HepG2 (cell line): Measurements from ENCODE around the gene PRDM15. TPM values are rescaled to one million over a fixed set of nuclear protein-coding genes. Genes with fewer than 3 reads are reported as not detected.

Source experiments
- FOXO1 ChIP-seq: sonication (generic); formaldehyde crosslinking; IDR thresholded peaks from 2 replicates; pipeline ENCODE4 v1.4.0; 2020; ENCODE audit warnings: missing genetic modification reagents
- FOXP4 ChIP-seq: sonication (generic); formaldehyde crosslinking; IDR thresholded peaks from 2 replicates; pipeline ENCODE4 v1.4.0; 2020; ENCODE audit warnings: missing genetic modification reagents
- HIVEP1 ChIP-seq: sonication (generic); formaldehyde crosslinking; IDR thresholded peaks from 2 replicates; pipeline ENCODE4 v1.4.0; 2020; ENCODE audit warnings: mild to moderate bottlenecking, missing genetic modification reagents
- HNF4G ChIP-seq, 2 experiments: sonication (generic) in 1 of 2; formaldehyde crosslinking in 1 of 2; IDR thresholded peaks; 2 replicates each; pipeline versions ENCODE4 v1.4.0 to v1.6.1; 2011 to 2020; ENCODE audit warnings: borderline replicate concordance in 2 of 2, low read depth in 2 of 2, mild to moderate bottlenecking in 2 of 2, low read length in 1 of 2, missing genetic modification reagents in 1 of 2, moderate library complexity in 1 of 2
- KAT7 ChIP-seq: IDR thresholded peaks from 2 replicates; pipeline ENCODE4 v1.6.1; 2018; ENCODE audit warnings: borderline replicate concordance, missing compliant biosample characterization
- KLF16 ChIP-seq, 2 experiments: sonication (generic) in 1 of 2; formaldehyde crosslinking in 1 of 2; IDR thresholded peaks; 2 replicates each; pipeline versions ENCODE4 v1.6.1 to v1.8.0; 2016 to 2023; ENCODE audit warnings: missing genetic modification reagents in 2 of 2, missing compliant biosample characterization in 1 of 2
- MBD4 ChIP-seq: IDR thresholded peaks from 2 replicates; pipeline ENCODE4 v1.6.1; 2012; ENCODE audit warnings: low read length, inconsistent platforms, borderline replicate concordance
- RCOR2 ChIP-seq: IDR thresholded peaks from 2 replicates; pipeline ENCODE4 v1.6.1; 2016; ENCODE audit warnings: missing biosample characterization, missing genetic modification reagents
- RXRA ChIP-seq: sonication (generic); formaldehyde crosslinking; IDR thresholded peaks from 2 replicates; pipeline ENCODE4 v1.5.1; 2020; ENCODE audit warnings: missing genetic modification reagents
- RXRB ChIP-seq: IDR thresholded peaks from 2 replicates; pipeline ENCODE4 v1.6.1; 2016; ENCODE audit warnings: borderline replicate concordance, missing genetic modification reagents, missing compliant biosample characterization
- SKI ChIP-seq: fragments of 450-650 bp; IDR thresholded peaks from one replicate; pipeline ENCODE4 v1.6.1; 2018; ENCODE audit warnings: mild to moderate bottlenecking; ENCODE audit not compliant: partially characterized antibody
- SMARCC2 ChIP-seq: fragments of 450-650 bp; IDR thresholded peaks from 2 replicates; pipeline ENCODE4 v1.6.1; 2017; ENCODE audit warnings: antibody characterized with exemption, mild to moderate bottlenecking
- STAG1 ChIP-seq: sonication (generic); formaldehyde crosslinking; IDR thresholded peaks from 2 replicates; pipeline ENCODE4 v1.4.0; 2020; ENCODE audit warnings: missing genetic modification reagents
- TEAD3 ChIP-seq: optimal IDR thresholded peaks from 2 replicates; pipeline ENCODE3; 2016; ENCODE audit warnings: borderline replicate concordance
- TOPORS ChIP-seq: sonication (generic); formaldehyde crosslinking; IDR thresholded peaks from 2 replicates; pipeline ENCODE4 v1.8.0; 2023; ENCODE audit warnings: mild to moderate bottlenecking, missing genetic modification reagents
- ZNF235 ChIP-seq: sonication (generic); formaldehyde crosslinking; IDR thresholded peaks from 2 replicates; pipeline ENCODE4 v1.8.1; 2023; ENCODE audit warnings: mild to moderate bottlenecking, missing genetic modification reagents, borderline replicate concordance
- ZNF3 ChIP-seq: IDR thresholded peaks from 2 replicates; pipeline ENCODE4 v1.7.0; 2017; ENCODE audit warnings: inconsistent platforms
- ZNF564 ChIP-seq: sonication (generic); formaldehyde crosslinking; IDR thresholded peaks from 2 replicates; pipeline ENCODE4 v1.8.1; 2023; ENCODE audit warnings: mild to moderate bottlenecking, missing genetic modification reagents
- ZNF788 ChIP-seq: sonication (generic); formaldehyde crosslinking; IDR thresholded peaks from 2 replicates; pipeline ENCODE4 v1.5.0; 2020; ENCODE audit warnings: mild to moderate bottlenecking, missing genetic modification reagents, borderline replicate concordance
- polyA plus RNA-seq, 8 experiments: library from polyadenylated mRNA; depleted of rRNA in 3 of 8; stranded (reverse) in 7 of 8; unstranded in 1 of 8; fragments of >200 nt; fragmentation: Illumina TruSeq in 4 of 8; extraction: Trizol in 4 of 8; gene quantifications; 2 replicates each; pipeline versions ENCODE4 v1.2.1 to v1.2.3, GENCODE V29; 2011 to 2016; ENCODE audit warnings: low read depth in 4 of 8, missing spikeins in 1 of 8, mixed read lengths in 1 of 8; ENCODE audit not compliant: insufficient read depth in 1 of 8
- total RNA-seq, 5 experiments: library from RNA; depleted of rRNA; stranded (reverse); fragments of >200 nt; fragmentation: Illumina TruSeq; extraction: Trizol; gene quantifications; 2 replicates each; pipeline ENCODE4 v1.2.3, GENCODE V29; 2016; ENCODE audit warnings: low read depth in 1 of 5
- TF ChIP-seq, protein P1 (sequence below): IDR thresholded peaks from 2 replicates; pipeline ENCODE4 v1.6.1; 2016; ENCODE audit warnings: mild to moderate bottlenecking
- TF ChIP-seq, protein P2 (sequence below): sonication (generic); formaldehyde crosslinking; IDR thresholded peaks from 2 replicates; pipeline ENCODE4 v1.5.1; 2020; ENCODE audit warnings: mild to moderate bottlenecking, moderate library complexity, missing genetic modification reagents
- TF ChIP-seq, protein P3 (sequence below): sonication (generic); formaldehyde crosslinking; conservative IDR thresholded peaks from 2 replicates; pipeline ENCODE4 v1.8.1; 2023; ENCODE audit warnings: missing genetic modification reagents

PRDM15 gene
- total and polyA plus RNA-seq, 2 of the 13 experiments (the other 11 are each of a cell fraction or from before 2014, with no cell fraction given): 4.0 to 6.9 TPM

- TF ChIP-seq ZNF564 (0 out of 2 replicates have a peak, but pooled peaks have one; percentile 55), STAG1 (peak; percentile 7; the same call in 1 of the 2 replicates), ZNF788 (CRISPR knock-in tag) (peak; percentile 49; the same call in 1 of the 2 replicates), HIVEP1 (CRISPR knock-in tag) (peak; percentile 53; the same call in 1 of the 2 replicates), FOXO1 (CRISPR knock-in tag) (peak; percentile 91), ZNF3 (peak; percentile 78; the same call in 1 of the 2 replicates), HNF4G (IDR thresholded peaks at IDR 0.05; ENCODE audit: borderline replicate concordance, low read depth, low read length) (peak; percentile 87), HNF4G (CRISPR knock-in tag; IDR thresholded peaks at IDR 0.05; ENCODE audit: borderline replicate concordance, low read depth) (peak; percentile 82; the same call in 1 of the 2 replicates), TEAD3 (CRISPR knock-in tag) (peak; percentile 98), RXRA (peak; percentile 72), SMARCC2 (no peak), MBD4 (no peak), KLF16 (CRISPR knock-in tag; IDR thresholded peaks at IDR 0.05) (peak in 1 of 2 experiments; percentile 39; a peak in 1 of 4 replicates), SKI (peak; percentile 37), RXRB (peak; percentile 80), FOXP4 (peak; percentile 93), RCOR2 (peak; percentile 49; the same call in 1 of the 2 replicates), KAT7 (no peak; the same call in 1 of the 2 replicates), TOPORS (CRISPR knock-in tag) (0 out of 2 replicates have a peak, but pooled peaks have one; percentile 43), ZNF235 (CRISPR knock-in tag) (no peak)
- TF ChIP-seq, protein P1, sequence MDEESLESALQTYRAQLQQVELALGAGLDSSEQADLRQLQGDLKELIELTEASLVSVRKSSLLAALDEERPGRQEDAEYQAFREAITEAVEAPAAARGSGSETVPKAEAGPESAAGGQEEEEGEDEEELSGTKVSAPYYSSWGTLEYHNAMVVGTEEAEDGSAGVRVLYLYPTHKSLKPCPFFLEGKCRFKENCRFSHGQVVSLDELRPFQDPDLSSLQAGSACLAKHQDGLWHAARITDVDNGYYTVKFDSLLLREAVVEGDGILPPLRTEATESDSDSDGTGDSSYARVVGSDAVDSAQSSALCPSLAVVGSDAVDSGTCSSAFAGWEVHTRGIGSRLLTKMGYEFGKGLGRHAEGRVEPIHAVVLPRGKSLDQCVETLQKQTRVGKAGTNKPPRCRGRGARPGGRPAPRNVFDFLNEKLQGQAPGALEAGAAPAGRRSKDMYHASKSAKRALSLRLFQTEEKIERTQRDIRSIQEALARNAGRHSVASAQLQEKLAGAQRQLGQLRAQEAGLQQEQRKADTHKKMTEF (CRISPR knock-in tag): peak; percentile 70; the same call in 1 of the 2 replicates
- TF ChIP-seq, protein P2, sequence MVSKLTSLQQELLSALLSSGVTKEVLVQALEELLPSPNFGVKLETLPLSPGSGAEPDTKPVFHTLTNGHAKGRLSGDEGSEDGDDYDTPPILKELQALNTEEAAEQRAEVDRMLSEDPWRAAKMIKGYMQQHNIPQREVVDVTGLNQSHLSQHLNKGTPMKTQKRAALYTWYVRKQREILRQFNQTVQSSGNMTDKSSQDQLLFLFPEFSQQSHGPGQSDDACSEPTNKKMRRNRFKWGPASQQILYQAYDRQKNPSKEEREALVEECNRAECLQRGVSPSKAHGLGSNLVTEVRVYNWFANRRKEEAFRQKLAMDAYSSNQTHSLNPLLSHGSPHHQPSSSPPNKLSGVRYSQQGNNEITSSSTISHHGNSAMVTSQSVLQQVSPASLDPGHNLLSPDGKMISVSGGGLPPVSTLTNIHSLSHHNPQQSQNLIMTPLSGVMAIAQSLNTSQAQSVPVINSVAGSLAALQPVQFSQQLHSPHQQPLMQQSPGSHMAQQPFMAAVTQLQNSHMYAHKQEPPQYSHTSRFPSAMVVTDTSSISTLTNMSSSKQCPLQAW (CRISPR knock-in tag): peak; percentile 53
- TF ChIP-seq, protein P3, sequence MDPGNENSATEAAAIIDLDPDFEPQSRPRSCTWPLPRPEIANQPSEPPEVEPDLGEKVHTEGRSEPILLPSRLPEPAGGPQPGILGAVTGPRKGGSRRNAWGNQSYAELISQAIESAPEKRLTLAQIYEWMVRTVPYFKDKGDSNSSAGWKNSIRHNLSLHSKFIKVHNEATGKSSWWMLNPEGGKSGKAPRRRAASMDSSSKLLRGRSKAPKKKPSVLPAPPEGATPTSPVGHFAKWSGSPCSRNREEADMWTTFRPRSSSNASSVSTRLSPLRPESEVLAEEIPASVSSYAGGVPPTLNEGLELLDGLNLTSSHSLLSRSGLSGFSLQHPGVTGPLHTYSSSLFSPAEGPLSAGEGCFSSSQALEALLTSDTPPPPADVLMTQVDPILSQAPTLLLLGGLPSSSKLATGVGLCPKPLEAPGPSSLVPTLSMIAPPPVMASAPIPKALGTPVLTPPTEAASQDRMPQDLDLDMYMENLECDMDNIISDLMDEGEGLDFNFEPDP (CRISPR knock-in tag): 0 out of 2 replicates have a peak, but pooled peaks have one; percentile 55
Observed at GRCh38 chr21:41750532-41751151, 128.5 kb downstream of the PRDM15 start (continued).
